Effector memory CD4-positive, alpha-beta T cell (primary cell): ENCODE results near the gene HHIPL1.

Source experiments
- DNase-seq, 3 donors: peaks; one replicate each; pipeline ENCODE4 v3.0.0-alpha.2; 2020
- H3K27ac ChIP-seq: 2 replicates; pipeline ENCODE4 v1.7.0; 2013; ENCODE audit warnings: mild to moderate bottlenecking, low read length, moderate library complexity; ENCODE audit not compliant: insufficient read depth, poor library complexity, severe bottlenecking
- H3K27me3 ChIP-seq: replicated peaks from 2 replicates; pipeline ENCODE4 v1.7.0; 2013; ENCODE audit warnings: mild to moderate bottlenecking, low read length; ENCODE audit not compliant: insufficient read depth, control insufficient read depth, poor library complexity, severe bottlenecking
- H3K36me3 ChIP-seq: 2 replicates; pipeline ENCODE4 v1.7.0; 2013; ENCODE audit warnings: mild to moderate bottlenecking, low read length, moderate library complexity; ENCODE audit not compliant: control insufficient read depth, insufficient read depth
- H3K4me1 ChIP-seq: 2 replicates; pipeline ENCODE4 v1.7.0; 2013; ENCODE audit warnings: low read length, mild to moderate bottlenecking; ENCODE audit not compliant: control insufficient read depth, insufficient read depth, poor library complexity, severe bottlenecking
- H3K4me3 ChIP-seq: 2 replicates; pipeline ENCODE4 v1.7.0; 2013; ENCODE audit warnings: low read length, low read depth, mild to moderate bottlenecking; ENCODE audit not compliant: insufficient read depth, poor library complexity, severe bottlenecking
- H3K9me3 ChIP-seq: 2 replicates; pipeline ENCODE4 v1.7.0; 2013; ENCODE audit warnings: mild to moderate bottlenecking, low read length, moderate library complexity; ENCODE audit not compliant: control insufficient read depth

Gene HHIPL1

GRCh38 chr14:99679543-99679942, 34.6 kb downstream of the HHIPL1 start:
- H3K27me3 ChIP-seq: peaks cover under 1% of the 10 kb centered on the region
- DNase-seq: no peak
- H3K4me3 ChIP-seq: no peak overlapping the region
- no peaks in the 10 kb centered on the region for H3K36me3 ChIP-seq
- H3K9me3 ChIP-seq: peaks cover 4% of the 10 kb centered on the region
- peaks cover 21% of the 10 kb centered on the region for H3K4me1 ChIP-seq
- no peak overlapping the region for H3K27ac ChIP-seq

GRCh38 chr14:99679996-99680395, 35.1 kb downstream of the HHIPL1 start:
- no peaks in the 10 kb centered on the region for H3K27me3 ChIP-seq
- H3K4me3 ChIP-seq: no peak overlapping the region
- H3K27ac ChIP-seq: no peak overlapping the region
- H3K36me3 ChIP-seq: no peaks in the 10 kb centered on the region
- no peak for DNase-seq
- H3K4me1 ChIP-seq: peaks cover 24% of the 10 kb centered on the region
- peaks cover 4% of the 10 kb centered on the region for H3K9me3 ChIP-seq

- no peaks in the 10 kb centered on the region for H3K27me3 ChIP-seq
- DNase-seq: no peak
- peaks cover 22% of the 10 kb centered on the region for H3K4me1 ChIP-seq
These were observed 36.3 kb downstream of the HHIPL1 start for GRCh38 chr14:99681101-99681831.

GRCh38 chr14:99681832-99682148, 36.9 kb downstream of the HHIPL1 start:
- Histone ChIP-seq H3K36me3 (no peaks in the 10 kb centered on the region), H3K27ac (no peak overlapping the region), H3K4me3 (no peak overlapping the region), H3K9me3 (peaks cover 4% of the 10 kb centered on the region), H3K4me1 (peaks cover 16% of the 10 kb centered on the region), H3K27me3 (no peaks in the 10 kb centered on the region)
- DNase-seq: no peak

More at GRCh38 chr14:99681101-99681831, 36.3 kb downstream of the HHIPL1 start:
- H3K36me3 ChIP-seq: no peaks in the 10 kb centered on the region
- no peak overlapping the region for H3K27ac ChIP-seq
- peaks cover 4% of the 10 kb centered on the region for H3K9me3 ChIP-seq
- H3K4me3 ChIP-seq: no peak overlapping the region

- H3K36me3 ChIP-seq: no peaks in the 10 kb centered on the region
- H3K4me3 ChIP-seq: peak overlapping the region; percentile 99
- H3K27me3 ChIP-seq: peaks cover under 1% of the 10 kb centered on the region
- H3K27ac ChIP-seq: peak overlapping the region; percentile 76
- peak; percentile 59 to 70 (median 60) for DNase-seq
- peaks cover 11% of the 10 kb centered on the region for H3K4me1 ChIP-seq
- H3K9me3 ChIP-seq: peaks cover 2% of the 10 kb centered on the region
These were observed 38.1 kb downstream of the HHIPL1 start for GRCh38 chr14:99682809-99683618.

- Histone ChIP-seq H3K27ac (peak within 1 kb of the TSS; percentile 76), H3K27me3 (peaks cover 4% of the 10 kb centered on the region), H3K36me3 (no peaks in the 10 kb centered on the region), H3K9me3 (no peaks in the 10 kb centered on the region), H3K4me1 (peaks cover 11% of the 10 kb centered on the region), H3K4me3 (peak within 1 kb of the TSS; percentile 99)
- DNase-seq: peak; percentile 99 to 100 (median 99)
These were observed 38.9 kb downstream of the HHIPL1 start, which contains the start of gene CYP46A1 for GRCh38 chr14:99683619-99684409. CYP46A1 (plus strand) TSS chr14:99684298; CDS start chr14:99684418, 120 bp downstream.

DNA sequence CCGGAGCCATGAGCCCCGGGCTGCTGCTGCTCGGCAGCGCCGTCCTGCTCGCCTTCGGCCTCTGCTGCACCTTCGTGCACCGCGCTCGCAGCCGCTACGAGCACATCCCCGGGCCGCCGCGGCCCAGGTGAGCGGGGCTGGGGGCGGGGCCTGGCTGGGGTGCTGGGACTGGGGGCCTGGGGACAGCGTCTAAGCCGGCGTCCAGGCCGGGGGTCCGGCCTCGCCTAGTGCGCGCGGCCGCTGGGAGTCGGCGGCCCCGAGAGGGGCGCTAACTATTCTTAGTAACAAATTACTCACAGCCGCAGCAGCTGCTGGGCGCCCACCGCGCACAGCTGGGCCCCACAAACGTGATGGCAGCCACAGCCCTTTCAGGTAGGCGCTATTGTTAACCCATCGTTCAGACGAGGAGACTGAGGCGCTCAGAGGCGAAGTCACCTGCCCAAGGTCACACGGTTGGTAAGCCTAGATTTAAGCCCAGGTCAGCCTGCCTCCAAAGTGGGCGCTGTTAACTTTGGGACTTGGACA, 39.5 kb downstream of the HHIPL1 start:
- H3K27ac ChIP-seq: peak overlapping the region; percentile 13
- no peak for DNase-seq

DNA sequence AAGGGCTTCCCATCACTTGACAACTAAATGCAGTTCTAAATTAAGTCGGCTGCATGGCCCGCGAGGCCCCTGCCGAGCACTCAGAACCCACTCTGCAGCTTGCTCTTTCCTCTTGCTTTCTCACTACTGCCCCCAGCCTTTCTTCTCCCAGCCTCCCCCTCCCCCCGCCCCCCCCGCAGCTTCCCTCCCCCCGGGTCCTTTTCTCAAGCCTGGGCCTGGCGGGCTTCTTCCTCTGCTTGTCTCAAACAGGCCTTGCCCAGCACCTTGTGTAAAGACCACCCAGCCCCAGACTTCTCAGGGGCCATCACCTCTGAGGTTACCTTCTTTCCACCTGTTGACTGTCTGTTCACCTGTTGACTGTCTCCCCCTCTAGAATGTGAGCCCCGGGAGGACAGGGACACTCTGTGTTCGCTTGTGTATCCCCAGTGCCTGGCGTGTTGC, 40.2 kb downstream of the HHIPL1 start:
- no peak for DNase-seq
- peaks cover 4% of the 10 kb centered on the region for H3K27me3 ChIP-seq
- no peak overlapping the region for H3K4me3 ChIP-seq
- H3K27ac ChIP-seq: no peak overlapping the region
- no peaks in the 10 kb centered on the region for H3K9me3 ChIP-seq
- H3K4me1 ChIP-seq: peaks cover 11% of the 10 kb centered on the region
- H3K36me3 ChIP-seq: no peaks in the 10 kb centered on the region

More for the DNA sequence above, 39.5 kb downstream of the HHIPL1 start:
- H3K27me3 ChIP-seq: peaks cover 4% of the 10 kb centered on the region
- H3K9me3 ChIP-seq: no peaks in the 10 kb centered on the region
- H3K4me3 ChIP-seq: peak overlapping the region; percentile 53
- peaks cover 11% of the 10 kb centered on the region for H3K4me1 ChIP-seq
- no peaks in the 10 kb centered on the region for H3K36me3 ChIP-seq

DNA sequence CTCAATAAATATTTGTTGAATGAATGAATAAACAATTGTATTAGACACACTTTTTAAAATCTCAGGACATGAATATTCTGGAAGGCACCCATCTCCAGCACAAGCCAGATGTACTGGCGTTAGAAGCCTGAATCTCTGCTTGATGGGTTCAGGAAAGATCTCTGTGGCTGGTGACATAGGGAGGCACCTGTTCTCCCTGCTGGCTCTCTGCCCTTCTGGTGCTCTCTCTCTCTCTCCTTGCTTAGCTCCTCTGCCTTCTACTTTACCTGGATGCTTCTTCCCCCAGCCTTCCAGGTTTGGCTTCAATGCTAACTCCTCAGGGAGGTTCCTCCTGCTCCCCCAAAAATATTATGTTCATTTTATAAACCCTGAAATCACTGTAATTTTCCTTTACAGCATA, 40.7 kb downstream of the HHIPL1 start:
- H3K4me3 ChIP-seq: no peak overlapping the region
- DNase-seq: no peak
- no peak overlapping the region for H3K27ac ChIP-seq
- no peaks in the 10 kb centered on the region for H3K36me3 ChIP-seq
- H3K27me3 ChIP-seq: peaks cover 4% of the 10 kb centered on the region
- H3K4me1 ChIP-seq: peaks cover 11% of the 10 kb centered on the region
- no peaks in the 10 kb centered on the region for H3K9me3 ChIP-seq
